ENCODE data around the gene STAC2. TPM values are rescaled to one million over a fixed set of nuclear protein-coding genes. Genes with fewer than 3 reads are reported as not detected.
"Not testable (repeated sequence)": the region's sequence is repeated elsewhere in the genome, so short reads cannot be mapped to it uniquely, and the experiment has no call there.

STAC2 gene
- total RNA-seq, 1 experiment from 2014 or later: not detected

DNA sequence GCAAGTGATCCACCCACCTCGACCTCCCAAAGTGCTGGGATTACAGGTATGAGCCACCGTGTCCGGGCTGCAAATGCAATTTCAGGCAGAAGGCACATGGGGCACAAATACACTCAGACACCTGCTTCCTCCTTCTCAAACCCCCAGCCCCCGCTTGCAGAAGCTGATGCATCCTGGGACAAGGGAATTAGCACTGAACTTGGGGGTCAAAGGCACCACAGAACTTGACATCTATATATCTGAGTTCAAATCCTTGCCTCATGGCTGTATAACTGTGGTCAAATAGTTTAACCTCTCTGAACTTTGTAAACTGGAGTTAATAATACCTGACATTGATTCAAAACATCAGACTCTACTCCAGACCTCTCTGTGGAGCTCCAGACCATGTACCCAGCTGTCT lies 55.6 kb downstream of the STAC2 start:
- no TSS peak for BruUV-seq (replicated peaks)
- no peak for DNase-seq
- TF ChIP-seq, protein P1, sequence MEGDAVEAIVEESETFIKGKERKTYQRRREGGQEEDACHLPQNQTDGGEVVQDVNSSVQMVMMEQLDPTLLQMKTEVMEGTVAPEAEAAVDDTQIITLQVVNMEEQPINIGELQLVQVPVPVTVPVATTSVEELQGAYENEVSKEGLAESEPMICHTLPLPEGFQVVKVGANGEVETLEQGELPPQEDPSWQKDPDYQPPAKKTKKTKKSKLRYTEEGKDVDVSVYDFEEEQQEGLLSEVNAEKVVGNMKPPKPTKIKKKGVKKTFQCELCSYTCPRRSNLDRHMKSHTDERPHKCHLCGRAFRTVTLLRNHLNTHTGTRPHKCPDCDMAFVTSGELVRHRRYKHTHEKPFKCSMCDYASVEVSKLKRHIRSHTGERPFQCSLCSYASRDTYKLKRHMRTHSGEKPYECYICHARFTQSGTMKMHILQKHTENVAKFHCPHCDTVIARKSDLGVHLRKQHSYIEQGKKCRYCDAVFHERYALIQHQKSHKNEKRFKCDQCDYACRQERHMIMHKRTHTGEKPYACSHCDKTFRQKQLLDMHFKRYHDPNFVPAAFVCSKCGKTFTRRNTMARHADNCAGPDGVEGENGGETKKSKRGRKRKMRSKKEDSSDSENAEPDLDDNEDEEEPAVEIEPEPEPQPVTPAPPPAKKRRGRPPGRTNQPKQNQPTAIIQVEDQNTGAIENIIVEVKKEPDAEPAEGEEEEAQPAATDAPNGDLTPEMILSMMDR (IDR thresholded peaks at IDR 0.05; ENCODE audit: unreplicated experiment): no peak

DNA sequence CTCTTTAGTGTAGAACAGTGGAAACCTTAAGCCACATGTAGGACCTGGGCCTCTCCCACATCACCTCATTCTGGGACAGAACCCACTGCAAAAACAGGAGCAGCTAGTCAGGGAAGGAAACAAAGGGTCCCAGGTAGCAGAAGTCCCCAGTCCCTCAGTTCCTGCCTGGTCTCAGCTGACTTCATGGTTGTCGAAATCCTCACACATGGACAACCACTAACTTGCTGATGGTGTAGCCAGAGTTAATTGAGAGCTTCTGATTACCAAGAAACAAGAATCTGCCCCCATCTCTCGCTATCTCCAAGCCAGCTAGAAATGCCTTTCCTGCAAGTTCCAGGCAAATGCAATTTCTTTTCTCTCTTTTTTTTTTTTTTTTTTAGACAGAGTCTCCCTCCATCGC lies 56.2 kb downstream of the STAC2 start:
- intact Hi-C loops (cut with micrococcal nuclease; ENCODE audit: unreplicated experiment): no loop called here
- Mint-ChIP-seq H3K4me3 (ENCODE audit: low read depth, unreplicated experiment) (no peak overlapping the region), H3K27ac (ENCODE audit: unreplicated experiment) (no peak overlapping the region), H3K36me3 (ENCODE audit: insufficient read depth, unreplicated experiment) (peaks cover 24% of the 10 kb centered on the region), H3K9me3 (ENCODE audit: low read depth, unreplicated experiment) (no peaks in the 10 kb centered on the region), H3K4me1 (ENCODE audit: low read depth, unreplicated experiment) (peaks cover 5% of the 10 kb centered on the region), H3K27me3 (ENCODE audit: unreplicated experiment) (peaks cover 41% of the 10 kb centered on the region)
- CTCF ChIA-PET: interaction anchor here (0.6 to 1.5 kb wide), 16 partner anchors 9 to 1311 kb away, joined by 3 to 7 read pairs (median 4); partner anchors contain the start of genes CDK12 and MED1
- TF ChIP-seq, protein P1 (IDR thresholded peaks at IDR 0.05; ENCODE audit: unreplicated experiment): no peak
- no TSS peak for BruUV-seq (replicated peaks)
- no peak for DNase-seq

More for the DNA sequence above, 55.6 kb downstream of the STAC2 start:
- CTCF ChIA-PET: interaction anchor here (0.6 to 2.1 kb wide), 17 partner anchors 8 to 1682 kb away, joined by 3 to 8 read pairs (median 5); partner anchors contain the start of genes CDK12 and MED1
- Mint-ChIP-seq H3K27me3 (ENCODE audit: unreplicated experiment) (peaks cover 36% of the 10 kb centered on the region), H3K36me3 (ENCODE audit: insufficient read depth, unreplicated experiment) (peaks cover 26% of the 10 kb centered on the region), H3K27ac (ENCODE audit: unreplicated experiment) (no peak overlapping the region), H3K9me3 (ENCODE audit: low read depth, unreplicated experiment) (no peaks in the 10 kb centered on the region), H3K4me1 (ENCODE audit: low read depth, unreplicated experiment) (no peaks in the 10 kb centered on the region), H3K4me3 (ENCODE audit: low read depth, unreplicated experiment) (no peak overlapping the region)
- intact Hi-C loops (cut with micrococcal nuclease; ENCODE audit: unreplicated experiment): no loop called here

DNA sequence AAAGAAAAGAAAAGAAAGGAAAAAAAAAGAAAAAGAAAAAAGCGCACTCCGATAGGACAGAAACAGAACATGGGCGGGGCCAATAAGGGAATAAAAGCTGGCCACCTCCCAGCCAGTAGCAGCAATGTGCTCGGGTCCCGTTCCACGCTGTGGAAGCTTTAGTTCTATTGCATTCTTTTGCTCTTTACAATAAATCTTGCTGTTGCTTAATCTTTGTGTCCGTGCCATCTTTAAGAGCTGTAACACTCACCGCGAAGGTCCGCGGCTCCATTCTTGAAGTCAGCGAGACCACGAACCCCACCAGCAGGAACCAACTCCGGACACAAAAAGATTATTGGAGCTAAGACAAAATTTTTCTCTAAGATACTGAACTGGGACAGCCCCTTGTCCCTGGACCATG lies 56.6 kb downstream of the STAC2 start:
- H3K27ac Mint-ChIP-seq (ENCODE audit: unreplicated experiment): no peak overlapping the region
- no peaks in the 10 kb centered on the region for H3K9me3 Mint-ChIP-seq (ENCODE audit: low read depth, unreplicated experiment)
- BruUV-seq (replicated peaks): no TSS peak
- H3K4me1 Mint-ChIP-seq (ENCODE audit: low read depth, unreplicated experiment): peaks cover 10% of the 10 kb centered on the region
- intact Hi-C loops (cut with micrococcal nuclease; ENCODE audit: unreplicated experiment): no loop called here
- CTCF ChIA-PET: interaction anchor here (0.6 to 7.2 kb wide), 15 partner anchors 7 to 1311 kb away, joined by 3 to 148 read pairs (median 4); partner anchors contain the start of genes CDK12, MED1 and PLXDC1
- peaks cover 46% of the 10 kb centered on the region for H3K27me3 Mint-ChIP-seq (ENCODE audit: unreplicated experiment)
- no peak for DNase-seq
- peaks cover 21% of the 10 kb centered on the region for H3K36me3 Mint-ChIP-seq (ENCODE audit: insufficient read depth, unreplicated experiment)
- no peak overlapping the region for H3K4me3 Mint-ChIP-seq (ENCODE audit: low read depth, unreplicated experiment)
- TF ChIP-seq, protein P1 (IDR thresholded peaks at IDR 0.05; ENCODE audit: unreplicated experiment): no peak

DNA sequence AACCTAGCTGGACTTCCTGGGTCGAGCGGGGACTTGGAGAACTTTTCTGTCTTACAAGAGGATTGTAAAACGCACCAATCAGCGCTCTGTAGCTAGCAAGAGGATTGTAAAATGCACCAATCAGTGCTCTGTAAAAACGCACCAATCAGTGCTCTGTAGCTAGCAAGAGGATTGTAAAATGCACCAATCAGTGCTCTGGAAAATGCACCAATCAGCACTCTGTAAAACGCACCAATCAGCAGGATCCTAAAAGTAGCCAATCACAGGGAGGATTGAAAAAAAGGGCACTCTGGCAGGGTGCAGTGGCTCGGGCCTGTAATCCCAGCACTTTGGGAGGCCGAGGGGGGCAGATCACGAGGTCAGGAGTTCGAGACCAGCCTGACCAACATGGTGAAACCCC lies 57.2 kb downstream of the STAC2 start:
- intact Hi-C loops (cut with micrococcal nuclease; ENCODE audit: unreplicated experiment); BruUV-seq (replicated peaks); DNase-seq; H3K9me3 Mint-ChIP-seq (ENCODE audit: low read depth, unreplicated experiment); H3K27ac Mint-ChIP-seq (ENCODE audit: unreplicated experiment); H3K4me3 Mint-ChIP-seq (ENCODE audit: low read depth, unreplicated experiment): not testable (repeated sequence)
- Mint-ChIP-seq H3K4me1 (ENCODE audit: low read depth, unreplicated experiment) (peaks cover 12% of the 10 kb centered on the region), H3K27me3 (ENCODE audit: unreplicated experiment) (peaks cover 52% of the 10 kb centered on the region), H3K36me3 (ENCODE audit: insufficient read depth, unreplicated experiment) (peaks cover 15% of the 10 kb centered on the region)
- CTCF ChIA-PET: interaction anchor here (0.7 to 7.2 kb wide), 9 partner anchors 8 to 102 kb away, joined by 3 to 148 read pairs (median 6); partner anchors contain the start of gene PLXDC1

DNA sequence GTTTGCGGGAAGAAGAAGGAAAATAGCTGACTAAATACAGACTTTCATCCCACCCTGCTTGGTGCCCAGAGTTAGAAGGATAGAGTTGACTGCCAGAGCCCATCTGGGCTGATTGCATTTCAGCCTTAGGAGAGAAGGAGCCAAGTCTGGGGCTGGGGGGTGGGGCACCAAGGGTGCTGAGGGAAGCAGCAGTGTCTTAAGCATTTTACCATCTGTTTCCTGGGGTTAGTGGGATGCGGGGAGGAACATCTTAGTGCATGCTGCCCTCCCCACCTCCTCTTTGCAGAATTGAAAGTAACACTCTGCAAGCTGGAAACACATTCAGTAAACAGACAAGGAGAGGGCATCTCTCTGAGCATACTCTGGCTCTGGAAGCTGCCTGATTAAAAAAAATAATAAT lies 58.3 kb downstream of the STAC2 start:
- no peak overlapping the region for H3K4me3 Mint-ChIP-seq (ENCODE audit: low read depth, unreplicated experiment)
- peaks cover 6% of the 10 kb centered on the region for H3K36me3 Mint-ChIP-seq (ENCODE audit: insufficient read depth, unreplicated experiment)
- H3K27me3 Mint-ChIP-seq (ENCODE audit: unreplicated experiment): peaks cover 61% of the 10 kb centered on the region
- peaks cover 12% of the 10 kb centered on the region for H3K4me1 Mint-ChIP-seq (ENCODE audit: low read depth, unreplicated experiment)
- no peaks in the 10 kb centered on the region for H3K9me3 Mint-ChIP-seq (ENCODE audit: low read depth, unreplicated experiment)
- no peak overlapping the region for H3K27ac Mint-ChIP-seq (ENCODE audit: unreplicated experiment)
- intact Hi-C loops (cut with micrococcal nuclease; ENCODE audit: unreplicated experiment): no loop called here
- TF ChIP-seq, protein P1 (IDR thresholded peaks at IDR 0.05; ENCODE audit: unreplicated experiment): no peak
- CTCF ChIA-PET: interaction anchor here (0.6 to 7.2 kb wide), 14 partner anchors 9 to 450 kb away, joined by 3 to 148 read pairs (median 6); partner anchors contain the start of genes PLXDC1 and RPL19
- no TSS peak for BruUV-seq (replicated peaks)
- no peak for DNase-seq

Data from Calu3 (cell line).